AG10803 (cell line): ENCODE data around the gene GGA2.

Source experiments
- DNase-seq: peaks from one replicate; pipeline ENCODE4 v3.0.0; 2010; ENCODE audit warnings: low read depth
- H3K4me3 ChIP-seq: 2 replicates; pipeline ENCODE4 v1.5.1; 2011; ENCODE audit warnings: mild to moderate bottlenecking, low read length, control low read depth
- CTCF ChIP-seq: conservative IDR thresholded peaks from 2 replicates; pipeline ENCODE4 v1.5.1; 2011; ENCODE audit warnings: mild to moderate bottlenecking, low read length, control low read depth, inconsistent platforms

GGA2 gene

DNA sequence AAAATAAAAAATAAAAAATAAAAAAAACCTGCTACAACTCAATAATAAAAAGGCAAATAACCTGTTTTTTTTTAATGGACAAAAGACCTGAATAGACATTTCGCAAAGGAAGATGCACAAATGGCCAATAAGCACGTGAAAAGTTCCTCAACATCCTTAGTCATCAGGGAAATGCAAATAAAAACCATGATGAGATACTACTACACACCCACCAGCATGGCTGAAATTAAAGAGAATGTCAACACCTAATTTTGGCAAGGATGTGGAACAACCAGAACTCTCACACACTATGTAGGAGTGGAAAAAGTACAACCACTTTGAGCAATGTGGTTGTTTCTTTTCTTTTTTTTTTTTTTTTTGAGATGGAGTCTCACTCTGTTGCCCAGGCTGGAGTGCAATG, 81.9 kb downstream of the GGA2 start:
- no peak for DNase-seq
- TF ChIP-seq CTCF: no peak
- H3K4me3 ChIP-seq: no peak overlapping the region

- no peak overlapping the region for H3K4me3 ChIP-seq
- DNase-seq: no peak
- no peak for TF ChIP-seq CTCF
These were observed 85.9 kb downstream of the GGA2 start for GRCh38 chr16:23424292-23424958.

- no peak for TF ChIP-seq CTCF
- no peak overlapping the region for H3K4me3 ChIP-seq
- DNase-seq: peak; percentile 96
These were observed 86.7 kb downstream of the GGA2 start for GRCh38 chr16:23423496-23424049.

GRCh38 chr16:23420011-23420410, 90.3 kb downstream of the GGA2 start:
- no peak for TF ChIP-seq CTCF
- no peak overlapping the region for H3K4me3 ChIP-seq
- peak; percentile 45 for DNase-seq

GRCh38 chr16:23416816-23417215, 93.5 kb downstream of the GGA2 start:
- H3K4me3 ChIP-seq: no peak overlapping the region
- no peak for TF ChIP-seq CTCF
- no peak for DNase-seq

- no peak overlapping the region for H3K4me3 ChIP-seq
- TF ChIP-seq CTCF: no peak
- DNase-seq: no peak
These were observed 95.6 kb downstream of the GGA2 start for GRCh38 chr16:23414731-23415130.
